ENCODE data around the gene NPTX1.

NPTX1 gene

GRCh38 chr17:80479246-80479566 is 2.8 kb upstream of the NPTX1 start:
- H3K79me2 ChIP-seq (ENCODE audit: insufficient read depth, low read depth): no peaks in the 10 kb centered on the region
- no peak overlapping the region for H2AFZ ChIP-seq (ENCODE audit: low read depth)
- H3K9ac ChIP-seq: no peak overlapping the region
- TF ChIP-seq, protein P1, sequence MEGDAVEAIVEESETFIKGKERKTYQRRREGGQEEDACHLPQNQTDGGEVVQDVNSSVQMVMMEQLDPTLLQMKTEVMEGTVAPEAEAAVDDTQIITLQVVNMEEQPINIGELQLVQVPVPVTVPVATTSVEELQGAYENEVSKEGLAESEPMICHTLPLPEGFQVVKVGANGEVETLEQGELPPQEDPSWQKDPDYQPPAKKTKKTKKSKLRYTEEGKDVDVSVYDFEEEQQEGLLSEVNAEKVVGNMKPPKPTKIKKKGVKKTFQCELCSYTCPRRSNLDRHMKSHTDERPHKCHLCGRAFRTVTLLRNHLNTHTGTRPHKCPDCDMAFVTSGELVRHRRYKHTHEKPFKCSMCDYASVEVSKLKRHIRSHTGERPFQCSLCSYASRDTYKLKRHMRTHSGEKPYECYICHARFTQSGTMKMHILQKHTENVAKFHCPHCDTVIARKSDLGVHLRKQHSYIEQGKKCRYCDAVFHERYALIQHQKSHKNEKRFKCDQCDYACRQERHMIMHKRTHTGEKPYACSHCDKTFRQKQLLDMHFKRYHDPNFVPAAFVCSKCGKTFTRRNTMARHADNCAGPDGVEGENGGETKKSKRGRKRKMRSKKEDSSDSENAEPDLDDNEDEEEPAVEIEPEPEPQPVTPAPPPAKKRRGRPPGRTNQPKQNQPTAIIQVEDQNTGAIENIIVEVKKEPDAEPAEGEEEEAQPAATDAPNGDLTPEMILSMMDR (conservative IDR thresholded peaks at IDR 0.05; ENCODE audit: low read depth, low read length): no peak
- no peak overlapping the region for H3K4me2 ChIP-seq
- H3K27ac ChIP-seq: no peak overlapping the region
- H3K36me3 ChIP-seq (ENCODE audit: insufficient read depth): no peaks in the 10 kb centered on the region
- H3K27me3 ChIP-seq (ENCODE audit: insufficient read depth, low read depth): peaks cover 74% of the 10 kb centered on the region
- H3K4me1 ChIP-seq (ENCODE audit: low read depth, poor library complexity, severe bottlenecking): no peaks in the 10 kb centered on the region
- no peak overlapping the region for H3K4me3 ChIP-seq (IDR thresholded peaks at IDR 0.05; ENCODE audit: insufficient read depth, low read depth, low read length)
- H4K20me1 ChIP-seq (ENCODE audit: insufficient read depth): no peaks in the 10 kb centered on the region

GRCh38 chr17:80478487-80479245 is 2.3 kb upstream of the NPTX1 start:
- H3K27ac ChIP-seq: no peak overlapping the region
- H3K79me2 ChIP-seq (ENCODE audit: insufficient read depth, low read depth): no peaks in the 10 kb centered on the region
- peaks cover 74% of the 10 kb centered on the region for H3K27me3 ChIP-seq (ENCODE audit: insufficient read depth, low read depth)
- no peaks in the 10 kb centered on the region for H3K4me1 ChIP-seq (ENCODE audit: low read depth, poor library complexity, severe bottlenecking)
- H3K9ac ChIP-seq: no peak overlapping the region
- no peak overlapping the region for H3K4me2 ChIP-seq
- no peaks in the 10 kb centered on the region for H3K36me3 ChIP-seq (ENCODE audit: insufficient read depth)
- TF ChIP-seq, protein P1 (conservative IDR thresholded peaks at IDR 0.05; ENCODE audit: low read depth, low read length): no peak
- H3K4me3 ChIP-seq (IDR thresholded peaks at IDR 0.05; ENCODE audit: insufficient read depth, low read depth, low read length): no peak overlapping the region
- H4K20me1 ChIP-seq (ENCODE audit: insufficient read depth): no peaks in the 10 kb centered on the region
- H2AFZ ChIP-seq (ENCODE audit: low read depth): no peak overlapping the region

GRCh38 chr17:80477647-80478478 is 1.5 kb upstream of the NPTX1 start:
- Histone ChIP-seq H3K27ac (no peak overlapping the region), H2AFZ (ENCODE audit: low read depth) (no peak overlapping the region), H3K4me2 (no peak overlapping the region), H3K4me1 (ENCODE audit: low read depth, poor library complexity, severe bottlenecking) (no peaks in the 10 kb centered on the region), H3K79me2 (ENCODE audit: insufficient read depth, low read depth) (no peaks in the 10 kb centered on the region), H4K20me1 (ENCODE audit: insufficient read depth) (no peaks in the 10 kb centered on the region), H3K36me3 (ENCODE audit: insufficient read depth) (no peaks in the 10 kb centered on the region), H3K4me3 (IDR thresholded peaks at IDR 0.05; ENCODE audit: insufficient read depth, low read depth, low read length) (no peak overlapping the region), H3K27me3 (ENCODE audit: insufficient read depth, low read depth) (peaks cover 74% of the 10 kb centered on the region), H3K9ac (no peak overlapping the region)
- TF ChIP-seq, protein P1 (conservative IDR thresholded peaks at IDR 0.05; ENCODE audit: low read depth, low read length): no peak

DNA sequence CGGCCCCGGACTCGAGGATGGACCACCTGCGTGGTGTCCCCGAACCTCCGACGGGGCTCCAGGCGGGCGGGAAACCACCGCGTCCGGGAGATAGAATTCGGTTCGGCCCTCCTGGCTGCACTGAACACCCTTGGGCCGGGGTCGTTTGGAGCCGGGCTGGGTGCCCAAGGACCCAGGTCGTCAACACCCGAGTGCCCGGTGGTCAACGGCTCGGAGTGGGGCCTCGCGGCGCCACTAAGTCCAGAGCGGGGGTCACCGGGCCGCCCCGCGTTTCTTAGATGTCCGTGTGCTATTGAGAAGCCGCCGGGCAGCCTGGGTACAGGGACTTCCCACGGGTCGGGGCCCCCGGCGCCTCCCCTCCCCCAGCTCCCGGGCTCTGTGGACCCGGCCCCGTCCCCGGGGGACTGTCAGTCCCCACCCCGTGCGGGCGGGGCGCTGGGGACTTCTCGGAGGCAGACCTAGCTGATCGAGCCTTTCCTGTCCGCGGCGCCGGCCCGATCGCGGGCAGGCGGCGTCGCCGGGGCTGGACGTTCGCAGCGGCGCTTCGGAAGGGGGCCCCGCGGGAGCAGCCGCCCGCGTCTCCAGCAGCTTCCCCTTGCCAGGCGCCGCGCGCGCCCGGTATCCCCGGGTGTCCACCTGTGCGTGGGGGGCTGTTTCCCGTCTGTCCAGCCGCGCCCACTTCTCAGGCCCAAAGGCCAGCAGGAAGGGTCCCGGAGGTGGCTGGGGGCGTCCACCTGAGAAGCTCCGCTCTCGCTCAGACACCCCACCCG is 655 bp upstream of the NPTX1 start:
- Histone ChIP-seq H3K27ac (no peak overlapping the region), H3K4me3 (IDR thresholded peaks at IDR 0.05; ENCODE audit: insufficient read depth, low read depth, low read length) (no peak overlapping the region), H3K36me3 (ENCODE audit: insufficient read depth) (no peaks in the 10 kb centered on the region), H3K27me3 (ENCODE audit: insufficient read depth, low read depth) (peaks cover 74% of the 10 kb centered on the region), H3K79me2 (ENCODE audit: insufficient read depth, low read depth) (no peaks in the 10 kb centered on the region), H3K4me2 (no peak overlapping the region), H2AFZ (ENCODE audit: low read depth) (no peak overlapping the region), H3K9ac (no peak overlapping the region), H4K20me1 (ENCODE audit: insufficient read depth) (no peaks in the 10 kb centered on the region), H3K4me1 (ENCODE audit: low read depth, poor library complexity, severe bottlenecking) (no peaks in the 10 kb centered on the region)
- TF ChIP-seq, protein P1 (conservative IDR thresholded peaks at IDR 0.05; ENCODE audit: low read depth, low read length): no peak
